Nephron (organoid): ENCODE results near the gene RAI14.

Source experiments
- H3K27ac Mint-ChIP-seq, 3 experiments: 2 replicates each; pipeline ENCODE4 v1.8.0; 2020; ENCODE audit warnings: mixed read lengths in 3 of 3, mild to moderate bottlenecking in 2 of 3, moderate library complexity in 1 of 3
- H3K27me3 Mint-ChIP-seq: 2 replicates; pipeline ENCODE4 v1.8.0; 2021; ENCODE audit warnings: low read depth, mild to moderate bottlenecking, moderate library complexity, mixed read lengths
- H3K36me3 Mint-ChIP-seq: 2 replicates; pipeline ENCODE4 v1.8.0; 2020; ENCODE audit warnings: low read depth, mixed read lengths
- H3K4me1 Mint-ChIP-seq: 2 replicates; pipeline ENCODE4 v1.8.0; 2020; ENCODE audit warnings: mixed read lengths
- H3K4me3 Mint-ChIP-seq, 3 experiments: 2 replicates each; pipeline ENCODE4 v1.8.0; 2020; ENCODE audit warnings: mild to moderate bottlenecking in 3 of 3, mixed read lengths in 3 of 3, moderate library complexity in 2 of 3
- H3K9me3 Mint-ChIP-seq: 2 replicates; pipeline ENCODE4 v1.8.0; 2020; ENCODE audit warnings: mixed read lengths
- TF ChIP-seq, protein P1 (sequence below), 3 experiments: fragments of 200-600 bp; sonication (generic); IDR thresholded peaks; one replicate each; pipeline ENCODE4 v1.5.0; 2021; ENCODE audit warnings: antibody characterized with exemption in 3 of 3; ENCODE audit not compliant: unreplicated experiment in 3 of 3

The RAI14 gene

DNA sequence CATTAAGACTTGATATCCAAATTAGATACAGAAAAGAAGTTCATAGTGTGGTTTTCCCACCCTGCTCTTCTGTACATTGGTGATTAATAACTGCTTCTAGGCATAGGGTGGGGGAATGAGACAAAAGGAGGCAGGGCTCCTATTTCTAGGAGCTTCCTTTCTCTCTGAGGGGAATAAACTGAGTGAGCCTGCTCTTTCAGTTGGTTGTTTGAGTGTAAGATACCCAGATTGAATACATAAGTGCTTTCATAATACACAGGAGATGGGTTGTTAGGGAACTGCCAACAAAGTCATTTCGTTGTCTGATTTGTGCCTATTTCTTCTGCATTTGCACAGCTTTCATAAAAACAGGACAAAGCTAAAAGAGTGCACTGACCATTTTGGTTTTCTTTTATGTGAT lies 133.9 kb downstream of the RAI14 start:
- peaks cover 18% of the 10 kb centered on the region for H3K9me3 Mint-ChIP-seq

DNA sequence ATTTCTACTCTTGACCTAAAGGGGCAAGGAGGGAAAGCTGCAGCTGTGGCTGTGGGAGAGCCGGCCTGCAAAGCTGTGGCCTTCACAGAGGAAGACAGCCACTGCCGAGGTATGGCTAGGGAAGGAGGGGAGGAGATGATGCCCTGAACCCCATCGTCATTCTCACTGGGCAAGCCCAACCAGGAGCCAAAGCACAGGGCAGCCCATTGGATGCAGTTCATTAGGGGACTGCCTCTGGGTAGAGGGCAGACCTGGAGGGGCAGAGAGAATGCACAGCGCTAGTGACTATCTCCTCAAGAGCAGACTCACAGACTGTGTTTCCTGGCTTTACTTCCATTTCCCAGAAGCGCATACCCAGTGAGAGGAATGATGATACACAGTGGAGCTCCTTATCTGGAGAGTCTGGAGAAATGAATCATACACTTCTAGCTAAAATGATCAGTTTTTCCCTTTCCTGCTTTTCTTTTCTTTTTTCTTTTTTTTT lies 135.7 kb downstream of the RAI14 start:
- Mint-ChIP-seq H3K4me1 (peaks cover 19% of the 10 kb centered on the region), H3K36me3 (peaks cover 24% of the 10 kb centered on the region), H3K4me3 (no peak overlapping the region), H3K9me3 (peaks cover 6% of the 10 kb centered on the region), H3K27ac (peak overlapping the region in 2 of 3 experiments; percentile 55 to 64), H3K27me3 (no peaks in the 10 kb centered on the region)
- TF ChIP-seq, protein P1, sequence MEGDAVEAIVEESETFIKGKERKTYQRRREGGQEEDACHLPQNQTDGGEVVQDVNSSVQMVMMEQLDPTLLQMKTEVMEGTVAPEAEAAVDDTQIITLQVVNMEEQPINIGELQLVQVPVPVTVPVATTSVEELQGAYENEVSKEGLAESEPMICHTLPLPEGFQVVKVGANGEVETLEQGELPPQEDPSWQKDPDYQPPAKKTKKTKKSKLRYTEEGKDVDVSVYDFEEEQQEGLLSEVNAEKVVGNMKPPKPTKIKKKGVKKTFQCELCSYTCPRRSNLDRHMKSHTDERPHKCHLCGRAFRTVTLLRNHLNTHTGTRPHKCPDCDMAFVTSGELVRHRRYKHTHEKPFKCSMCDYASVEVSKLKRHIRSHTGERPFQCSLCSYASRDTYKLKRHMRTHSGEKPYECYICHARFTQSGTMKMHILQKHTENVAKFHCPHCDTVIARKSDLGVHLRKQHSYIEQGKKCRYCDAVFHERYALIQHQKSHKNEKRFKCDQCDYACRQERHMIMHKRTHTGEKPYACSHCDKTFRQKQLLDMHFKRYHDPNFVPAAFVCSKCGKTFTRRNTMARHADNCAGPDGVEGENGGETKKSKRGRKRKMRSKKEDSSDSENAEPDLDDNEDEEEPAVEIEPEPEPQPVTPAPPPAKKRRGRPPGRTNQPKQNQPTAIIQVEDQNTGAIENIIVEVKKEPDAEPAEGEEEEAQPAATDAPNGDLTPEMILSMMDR (IDR thresholded peaks at IDR 0.05; ENCODE audit: unreplicated experiment in 3 of 3) = no peak

More for the DNA sequence above, 133.9 kb downstream of the RAI14 start:
- Mint-ChIP-seq H3K4me3 (no peak overlapping the region), H3K36me3 (peaks cover 32% of the 10 kb centered on the region), H3K4me1 (peaks cover 19% of the 10 kb centered on the region), H3K27me3 (no peaks in the 10 kb centered on the region), H3K27ac (peak overlapping the region in 1 of 3 experiments; percentile 59)
- TF ChIP-seq, protein P1 (IDR thresholded peaks at IDR 0.05; ENCODE audit: unreplicated experiment in 3 of 3) = no peak

DNA sequence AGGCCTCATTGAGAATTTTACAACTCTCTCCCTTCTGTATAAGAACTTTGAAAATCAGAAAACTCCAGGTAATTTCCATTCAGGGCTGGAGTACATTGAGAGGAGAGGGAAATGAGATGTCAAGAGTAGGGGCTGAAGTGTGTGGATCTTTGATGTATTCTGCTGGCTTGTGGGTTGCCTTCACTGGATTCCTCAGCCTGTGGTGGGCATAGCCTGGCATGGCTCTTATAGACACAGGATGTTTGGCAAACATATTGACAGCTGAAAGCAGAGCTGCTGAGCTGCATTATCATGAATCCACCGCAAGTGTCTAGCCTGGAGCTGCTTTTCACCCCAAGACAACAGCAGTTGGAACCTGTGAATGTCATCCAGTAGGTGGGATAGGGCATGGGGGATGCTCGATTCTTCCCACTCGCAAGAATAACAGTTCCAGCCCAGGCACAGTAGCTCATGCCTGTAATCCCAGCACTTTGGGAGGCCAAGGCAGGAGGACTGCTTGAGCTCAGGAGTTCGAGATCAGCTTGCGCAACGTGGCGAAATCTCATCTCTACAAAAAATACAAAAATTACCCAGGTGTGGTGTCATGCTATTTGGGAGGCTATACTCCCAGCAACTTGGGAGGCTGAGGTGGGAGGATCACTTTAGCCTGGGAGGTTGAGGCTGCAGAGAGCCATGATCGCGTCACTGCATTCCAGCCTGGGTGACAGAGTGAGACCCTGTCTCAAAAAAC lies 146.9 kb downstream of the RAI14 start:
- peak overlapping the region in 2 of 3 experiments; percentile 39 to 66 for H3K27ac Mint-ChIP-seq
- no peaks in the 10 kb centered on the region for H3K9me3 Mint-ChIP-seq
- no peak overlapping the region for H3K4me3 Mint-ChIP-seq
- peaks cover 64% of the 10 kb centered on the region for H3K36me3 Mint-ChIP-seq
- no peaks in the 10 kb centered on the region for H3K27me3 Mint-ChIP-seq
- peaks cover 21% of the 10 kb centered on the region for H3K4me1 Mint-ChIP-seq
- TF ChIP-seq, protein P1 (IDR thresholded peaks at IDR 0.05; ENCODE audit: unreplicated experiment in 3 of 3) = no peak

DNA sequence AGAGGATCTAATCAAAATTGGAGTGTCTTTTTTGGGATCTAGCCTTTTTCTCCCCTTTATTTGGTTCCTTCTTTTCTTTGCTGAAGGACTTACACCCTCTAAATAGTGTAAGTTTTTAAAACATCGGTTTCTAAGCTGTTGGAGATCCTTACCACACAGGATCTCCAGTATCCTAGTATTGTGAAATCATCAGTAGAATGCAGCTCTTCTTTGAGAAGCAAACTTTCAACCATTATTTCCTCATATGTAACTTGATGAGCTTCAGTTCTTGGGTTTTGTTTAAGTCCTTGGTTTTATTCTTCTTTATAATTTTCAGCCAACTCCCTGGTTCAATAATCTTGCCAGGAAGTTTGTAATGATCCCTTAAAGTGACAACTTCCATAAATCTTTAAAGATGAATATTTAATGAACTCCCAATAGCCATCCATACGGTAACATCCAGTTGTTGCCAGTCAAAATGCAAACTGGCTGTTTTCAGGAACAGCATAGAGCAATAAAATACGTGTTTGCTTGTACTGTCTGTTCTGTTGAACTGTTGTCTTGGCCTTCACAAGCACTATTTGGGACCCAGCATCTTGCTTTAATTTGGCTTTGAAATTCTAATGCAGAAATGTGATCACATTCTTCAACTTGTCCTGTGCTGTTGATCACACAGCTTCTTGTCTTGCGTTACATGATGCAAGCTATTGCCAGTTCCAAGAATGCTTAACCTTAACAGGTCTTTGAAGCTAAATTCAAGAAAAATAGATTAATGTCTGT lies 148.0 kb downstream of the RAI14 start:
- peaks cover 21% of the 10 kb centered on the region for H3K4me1 Mint-ChIP-seq
- H3K9me3 Mint-ChIP-seq = no peaks in the 10 kb centered on the region
- H3K27me3 Mint-ChIP-seq = no peaks in the 10 kb centered on the region
- H3K36me3 Mint-ChIP-seq = peaks cover 57% of the 10 kb centered on the region
- TF ChIP-seq, protein P1 (IDR thresholded peaks at IDR 0.05; ENCODE audit: unreplicated experiment in 3 of 3) = no peak
- H3K27ac Mint-ChIP-seq = peak overlapping the region in 2 of 3 experiments; percentile 53 to 87
- H3K4me3 Mint-ChIP-seq = no peak overlapping the region

DNA sequence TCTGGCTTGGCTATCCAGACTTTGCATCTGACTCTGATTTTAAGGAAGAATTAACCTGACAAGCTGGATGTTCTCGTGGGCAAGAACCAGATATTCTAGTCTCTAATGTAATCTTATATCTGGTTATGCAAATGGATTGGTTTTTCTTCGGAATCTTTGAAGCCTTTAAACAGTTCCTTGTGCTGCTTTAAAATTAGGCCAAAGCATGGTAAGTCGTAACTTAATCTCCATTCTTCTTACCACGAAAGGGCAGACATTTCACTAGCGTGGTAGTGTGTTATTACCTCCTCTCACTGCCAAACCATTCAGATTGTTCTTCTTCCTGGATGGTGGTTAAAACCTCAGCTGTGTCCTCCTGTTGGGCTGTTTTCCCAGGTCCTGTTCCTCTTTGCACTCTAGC lies 148.8 kb downstream of the RAI14 start:
- Mint-ChIP-seq H3K27me3 (no peaks in the 10 kb centered on the region), H3K36me3 (peaks cover 52% of the 10 kb centered on the region), H3K4me3 (no peak overlapping the region), H3K4me1 (peaks cover 21% of the 10 kb centered on the region), H3K9me3 (no peaks in the 10 kb centered on the region), H3K27ac (peak overlapping the region; percentile 10 to 87 (median 53))
- TF ChIP-seq, protein P1 (IDR thresholded peaks at IDR 0.05; ENCODE audit: unreplicated experiment in 3 of 3) = no peak
